SK-N-SH (cell line): ENCODE results near the gene GNL3. TPM values are rescaled to one million over a fixed set of nuclear protein-coding genes. Genes with fewer than 3 reads are reported as not detected.

Experiments
- CTCF ChIA-PET: fragments of 300-600, 350-600 bp; formaldehyde crosslinking; extraction: SDS; loops from one replicate; lab custom pipeline; 2021; lab: Yijun Ruan, JAX
- POLR2A ChIA-PET: fragments of 350-600 bp; sonication (Branson Sonifier 250); formaldehyde crosslinking; extraction: SDS; loops from one replicate; lab custom pipeline; 2020; ENCODE audit warnings: antibody characterized with exemption, inconsistent platforms; lab: Yijun Ruan, JAX
- DNase-seq: peaks from one replicate; pipeline ENCODE4 v3.0.0; 2012
- H2AFZ ChIP-seq: fragments of 200-600 bp; sonication (generic); 2 replicates; pipeline ENCODE4 v1.8.1; 2016; ENCODE audit warnings: antibody characterized with exemption, mild to moderate bottlenecking, low read depth
- H3F3A ChIP-seq: fragments of 200-600 bp; sonication (generic); replicated peaks from 2 replicates; pipeline ENCODE3; 2016; ENCODE audit warnings: antibody characterized with exemption, mild to moderate bottlenecking; ENCODE audit not compliant: insufficient read depth
- H3K27ac ChIP-seq, 2 experiments: fragments of 200-500 bp in 1 of 2; fragments of 200-600 bp in 1 of 2; sonication (Bioruptor generic) in 1 of 2; sonication (generic), shearing (Covaris generic) in 1 of 2; 2 replicates each; pipeline versions ENCODE4 v1.5.1 to v1.6.1; 2014 to 2016; ENCODE audit warnings: low read depth in 2 of 2, inconsistent platforms in 1 of 2, low read length in 1 of 2, mild to moderate bottlenecking in 1 of 2, mixed read lengths in 1 of 2
- H3K27me3 ChIP-seq: fragments of 200-600 bp; sonication (generic), shearing (Covaris generic); 2 replicates; pipeline ENCODE4 v1.6.1; 2016; ENCODE audit warnings: mixed run types; ENCODE audit not compliant: insufficient read depth
- H3K36me3 ChIP-seq, 2 experiments: fragments of 200-500 bp in 1 of 2; fragments of 200-600 bp in 1 of 2; sonication (Bioruptor generic) in 1 of 2; sonication (generic) in 1 of 2; replicated peaks in 1 of 2; 2 replicates each; pipeline versions ENCODE3 to v1.5.1; 2014 to 2016; ENCODE audit warnings: low read length in 1 of 2, mild to moderate bottlenecking in 1 of 2; ENCODE audit not compliant: insufficient read depth in 2 of 2, control insufficient read depth in 1 of 2
- H3K4me1 ChIP-seq, 2 experiments: fragments of 200-500 bp in 1 of 2; fragments of 200-600 bp in 1 of 2; sonication (Bioruptor generic) in 1 of 2; sonication (generic), shearing (Covaris generic) in 1 of 2; 2 replicates each; pipeline versions ENCODE4 v1.5.1 to v1.6.1; 2014 to 2016; ENCODE audit warnings: low read depth in 1 of 2, low read length in 1 of 2, mixed run types in 1 of 2; ENCODE audit not compliant: insufficient read depth in 2 of 2, control insufficient read depth in 1 of 2
- H3K4me2 ChIP-seq: fragments of 200-600 bp; sonication (generic), shearing (Covaris generic); 2 replicates; pipeline ENCODE4 v1.6.1; 2017; ENCODE audit warnings: mixed run types
- H3K4me3 ChIP-seq, 2 experiments: fragments of 200-500 bp in 1 of 2; fragments of 200-600 bp in 1 of 2; sonication (Bioruptor generic) in 1 of 2; sonication (generic), shearing (Covaris generic) in 1 of 2; 2 replicates each; pipeline versions ENCODE4 v1.5.1 to v1.8.1; 2014 to 2016; ENCODE audit warnings: low read depth in 2 of 2, inconsistent platforms in 1 of 2, low read length in 1 of 2, mild to moderate bottlenecking in 1 of 2, mixed read lengths in 1 of 2, moderate library complexity in 1 of 2
- H3K79me2 ChIP-seq: fragments of 200-600 bp; sonication (generic); 2 replicates; pipeline ENCODE4 v1.8.1; 2017; ENCODE audit warnings: mild to moderate bottlenecking; ENCODE audit not compliant: insufficient read depth
- H3K9ac ChIP-seq: fragments of 200-600 bp; sonication (generic); 2 replicates; pipeline ENCODE4 v1.6.1; 2017; ENCODE audit warnings: mixed run types
- H3K9me2 ChIP-seq: fragments of 200-600 bp; sonication (generic); 2 replicates; pipeline ENCODE4 v1.6.1; 2017; ENCODE audit warnings: mixed run types
- H3K9me3 ChIP-seq: fragments of 200-600 bp; sonication (generic); 2 replicates; pipeline ENCODE4 v1.6.1; 2017; ENCODE audit warnings: mixed run types, mild to moderate bottlenecking, moderate library complexity
- H4K20me1 ChIP-seq: fragments of 200-600 bp; sonication (generic); 2 replicates; pipeline ENCODE4 v1.6.1; 2017; ENCODE audit warnings: mild to moderate bottlenecking, mixed run types; ENCODE audit not compliant: insufficient read depth
- CHD2 ChIP-seq: fragments of 150-350 bp; IDR thresholded peaks from 2 replicates; pipeline ENCODE4 v1.6.1; 2018; ENCODE audit warnings: low read length; ENCODE audit not compliant: partially characterized antibody
- CTCF ChIP-seq: fragments of 200-600 bp; sonication (generic); IDR thresholded peaks from 2 replicates; pipeline ENCODE4 v1.6.1; 2017; ENCODE audit warnings: antibody characterized with exemption, mild to moderate bottlenecking, moderate library complexity
- EP300 ChIP-seq, 2 experiments: IDR thresholded peaks; 2 replicates each; pipeline versions ENCODE4 v1.4.0 to v1.6.1; 2012; ENCODE audit warnings: borderline replicate concordance in 1 of 2, low read depth in 1 of 2, low read length in 1 of 2
- EZH2phosphoT487 ChIP-seq: fragments of 200-600 bp; sonication (generic); IDR thresholded peaks from 2 replicates; pipeline ENCODE4 v1.6.1; 2017; ENCODE audit warnings: low read depth, mixed run types, mild to moderate bottlenecking, antibody characterized with exemption, moderate library complexity, borderline replicate concordance
- FOXM1 ChIP-seq: IDR thresholded peaks from 2 replicates; pipeline ENCODE4 v1.4.0; 2012; ENCODE audit warnings: low read depth, mild to moderate bottlenecking
- NFIC ChIP-seq: IDR thresholded peaks from 2 replicates; pipeline ENCODE4 v1.4.0; 2012; ENCODE audit warnings: borderline replicate concordance
- RAD21 ChIP-seq: IDR thresholded peaks from 2 replicates; pipeline ENCODE4 v1.6.1; 2012; ENCODE audit warnings: mild to moderate bottlenecking, low read length
- RFX5 ChIP-seq: IDR thresholded peaks from 2 replicates; pipeline ENCODE4 v1.6.1; 2012; ENCODE audit warnings: mild to moderate bottlenecking, improper control_type of control experiment, low read length
- SMC3 ChIP-seq: IDR thresholded peaks from 2 replicates; pipeline ENCODE4 v1.6.1; 2012; ENCODE audit warnings: low read depth, low read length, improper control_type of control experiment
- ZBTB33 ChIP-seq: IDR thresholded peaks from 2 replicates; pipeline ENCODE4 v1.4.0; 2012; ENCODE audit warnings: low read depth, borderline replicate concordance
- WGBS: methylation state at CpG from one replicate; pipeline ENCODE4 v1.1.6; 2017; ENCODE audit warnings: low lambda C conversion rate; 5-methylcytosine and 5-hydroxymethylcytosine counted together
- polyA plus RNA-seq, 3 experiments: library from polyadenylated mRNA; depleted of rRNA; stranded (reverse); fragments of >200 nt; gene quantifications; 2 replicates each; pipeline ENCODE4 v1.2.3, GENCODE V29; 2012

GNL3 gene
- polyA plus RNA-seq, 1 of the 3 experiments (the other 2 are of a cell fraction): 55.0 TPM

GRCh38 chr3:52739730-52740129, 53.9 kb downstream of the GNL3 start:
- no peaks in the 10 kb centered on the region for H3K79me2 ChIP-seq
- no peaks in the 10 kb centered on the region for H3K9me3 ChIP-seq
- POLR2A ChIA-PET: no interaction called here
- TF ChIP-seq NFIC: no peak
- no peak for TF ChIP-seq RFX5
- TF ChIP-seq EP300 (IDR thresholded peaks at IDR 0.05; ENCODE audit: borderline replicate concordance in 1 of 2, low read depth in 1 of 2, low read length in 1 of 2): no peak
- no peak for TF ChIP-seq CHD2
- TF ChIP-seq FOXM1: no peak
- TF ChIP-seq, all 33 proteins: peak for 0
- Histone ChIP-seq H3K4me1 (no peaks in the 10 kb centered on the region), H3K36me3 (peaks cover 56 to 67% of the 10 kb centered on the region in 2 experiments), H3F3A (peaks cover 8% of the 10 kb centered on the region), H3K27me3 (no peaks in the 10 kb centered on the region), H3K9ac (no peak overlapping the region), H3K4me3 (no peak overlapping the region), H4K20me1 (no peaks in the 10 kb centered on the region), H3K27ac (no peak overlapping the region), H3K9me2 (no peaks in the 10 kb centered on the region), H3K4me2 (no peak overlapping the region), H2AFZ (no peak overlapping the region)
- 88% methylated on average over 1 of the region's 1 CpG for WGBS
- CTCF ChIA-PET: interaction anchor here (1.6 kb wide), 1 partner anchor 111 kb away, joined by 3 read pairs; no protein-coding TSS in a partner anchor
- DNase-seq: no peak

- Histone ChIP-seq H3K9me2 (no peaks in the 10 kb centered on the region), H3K79me2 (no peaks in the 10 kb centered on the region), H3K9ac (no peak overlapping the region), H3K27me3 (no peaks in the 10 kb centered on the region), H4K20me1 (no peaks in the 10 kb centered on the region), H3K4me3 (no peak overlapping the region), H3K36me3 (peaks cover 53 to 59% of the 10 kb centered on the region in 2 experiments), H3K9me3 (no peaks in the 10 kb centered on the region), H3K4me2 (no peak overlapping the region), H3F3A (peaks cover 8% of the 10 kb centered on the region), H3K4me1 (no peaks in the 10 kb centered on the region), H3K27ac (no peak overlapping the region), H2AFZ (no peak overlapping the region)
- CTCF ChIA-PET: interaction anchor here (0.8 to 2.3 kb wide), 6 partner anchors 13 to 330 kb away, joined by 3 to 6 read pairs (median 4); no protein-coding TSS in a partner anchor
- peak; percentile 41 for DNase-seq
- WGBS: 71% methylated on average over 3 of the region's 3 CpGs
- POLR2A ChIA-PET: no interaction called here
- TF ChIP-seq RAD21 (peak; percentile 71), ZBTB33 (no peak), CTCF (peak; percentile 68), EZH2phosphoT487 (no peak), SMC3 (peak; percentile 39)
Measured at GRCh38 chr3:52742418-52743041, 56.7 kb downstream of the GNL3 start.
